Lower leg skin (tissue), 4 donors: ENCODE measurements around the gene UGT1A6. TPM values are rescaled to one million over a fixed set of nuclear protein-coding genes. Genes with fewer than 3 reads are reported as not detected.

ENCODE experiments used
- DNase-seq, 2 donors: peaks; one replicate each; pipeline ENCODE4 v3.0.0-alpha.2; 2019; ENCODE audit warnings: low spot score in 2 of 2
- H3K4me3 ChIP-seq: fragments of 200-600 bp; sonication (generic); 2 replicates; pipeline ENCODE4 v1.5.1; 2017; ENCODE audit warnings: mild to moderate bottlenecking, low read depth; ENCODE audit not compliant: poor library complexity, severe bottlenecking
- CTCF ChIP-seq, 3 donors: fragments of 450-650 bp; IDR thresholded peaks; one replicate each; pipeline ENCODE4 v1.5.1; 2016; ENCODE audit warnings: antibody characterized with exemption in 3 of 3, mild to moderate bottlenecking in 3 of 3, moderate library complexity in 2 of 3
- POLR2A ChIP-seq, 2 donors: fragments of 450-650 bp; IDR thresholded peaks; one replicate each; pipeline ENCODE4 v1.6.1; 2016 to 2017; ENCODE audit warnings: antibody characterized with exemption in 2 of 2, mild to moderate bottlenecking in 1 of 2, moderate library complexity in 1 of 2
- WGBS, 2 donors: methylation state at CpG; one replicate each; pipeline ENCODE4 v1.1.5; 2018; 5-methylcytosine and 5-hydroxymethylcytosine counted together
- intact Hi-C: fragments of 100-400 bp; cut with DNase I; formaldehyde crosslinking; loops from one replicate; pipeline ENCODE4 v1.15.0; 2023; ENCODE audit warnings: low total_unique reads
- total RNA-seq, 4 donors: library from RNA; depleted of rRNA; stranded (reverse); fragments of >200 nt; gene quantifications; one replicate each; pipeline ENCODE4 v1.1.0, GENCODE V29; 2016

Gene UGT1A6
- total RNA-seq, 4 donors from 2014 or later: 11.5 to 35.6 (median 14.4) TPM

- 89% methylated on average over 16 of the region's 16 CpGs for WGBS, 2 donors
Measured at GRCh38 chr2:233772153-233772552, 79.5 kb downstream of the UGT1A6 start.

GRCh38 chr2:233772583-233772982 is 79.9 kb downstream of the UGT1A6 start:
- no peak overlapping the region for H3K4me3 ChIP-seq
- no peak for TF ChIP-seq CTCF (IDR thresholded peaks at IDR 0.05)
- no peak for TF ChIP-seq POLR2A (IDR thresholded peaks at IDR 0.05)
- WGBS, 2 donors: 66 to 69% methylated on average over 5 of the region's 5 CpGs
- intact Hi-C loops: no loop called here
- DNase-seq: no peak

More at GRCh38 chr2:233772153-233772552, 79.5 kb downstream of the UGT1A6 start:
- no peak overlapping the region for H3K4me3 ChIP-seq
- intact Hi-C loops: no loop called here
- TF ChIP-seq POLR2A (IDR thresholded peaks at IDR 0.05) (no peak), CTCF (IDR thresholded peaks at IDR 0.05) (no peak)
- no peak for DNase-seq

- intact Hi-C loops: no loop called here
- H3K4me3 ChIP-seq: no peak overlapping the region
- WGBS, 2 donors: 90 to 92% methylated on average over 5 of the region's 5 CpGs
- DNase-seq: no peak
- TF ChIP-seq CTCF (IDR thresholded peaks at IDR 0.05) (no peak), POLR2A (IDR thresholded peaks at IDR 0.05) (no peak)
Measured at GRCh38 chr2:233773854-233774253, 81.2 kb downstream of the UGT1A6 start.

GRCh38 chr2:233775414-233775813 is 82.7 kb downstream of the UGT1A6 start:
- WGBS, 2 donors: 87 to 93% methylated on average over 6 of the region's 6 CpGs
- no peak for DNase-seq
- intact Hi-C loops: no loop called here
- TF ChIP-seq POLR2A (IDR thresholded peaks at IDR 0.05): no peak
- no peak for TF ChIP-seq CTCF (IDR thresholded peaks at IDR 0.05)
- H3K4me3 ChIP-seq: no peak overlapping the region

GRCh38 chr2:233778030-233778429 is 85.3 kb downstream of the UGT1A6 start, which contains the start of gene MROH2A:
TSS of gene MROH2A (plus strand) at chr2:233778330. CDS start at chr2:233779359, 1,029 bp downstream.
- intact Hi-C loops: no loop called here
- H3K4me3 ChIP-seq: no peak within 1 kb of the TSS
- no peak for DNase-seq
- 88 to 95% methylated on average over 2 of the region's 2 CpGs for WGBS, 2 donors
- TF ChIP-seq POLR2A (IDR thresholded peaks at IDR 0.05) (no peak), CTCF (IDR thresholded peaks at IDR 0.05) (no peak)

- WGBS, 2 donors: 84 to 89% methylated on average over 4 of the region's 4 CpGs
- intact Hi-C loops: loop anchor here (10.0 kb wide), 1 partner anchor 1525 kb away; no protein-coding TSS in a partner anchor
- TF ChIP-seq POLR2A (IDR thresholded peaks at IDR 0.05): no peak
- TF ChIP-seq CTCF (IDR thresholded peaks at IDR 0.05): no peak
- no peak for DNase-seq
- no peak overlapping the region for H3K4me3 ChIP-seq
Measured at GRCh38 chr2:233779722-233780121, 87.0 kb downstream of the UGT1A6 start.
